Small intestine (tissue), 7 donors: ENCODE results near the gene TRIP4. TPM values are rescaled to one million over a fixed set of nuclear protein-coding genes. Genes with fewer than 3 reads are reported as not detected.
"Not testable (repeated sequence)": the region's sequence is repeated elsewhere in the genome, so short reads cannot be mapped to it uniquely, and the experiment has no call there.

Experiments
- DNase-seq, 2 donors: peaks; one replicate each; pipeline versions ENCODE4 v3.0.0 to v3.0.0-alpha.2; 2013
- FAIRE-seq: peaks from 2 replicates; lab custom pipeline; 2012; peaks lifted over from hg19 to GRCh38; lab: Jason Lieb, UNC
- H3K27ac ChIP-seq, 3 donors: one replicate each; pipeline ENCODE4 v1.5.1; 2013; ENCODE audit warnings: low read length in 2 of 3, mild to moderate bottlenecking in 2 of 3, control low read depth in 1 of 3, inconsistent platforms in 1 of 3, low read depth in 1 of 3, moderate library complexity in 1 of 3
- H3K27me3 ChIP-seq, 3 donors: one replicate each; pipeline ENCODE4 v1.6.1; 2013; ENCODE audit warnings: low read length in 3 of 3, inconsistent platforms in 1 of 3; ENCODE audit not compliant: control insufficient read depth in 3 of 3, insufficient read depth in 3 of 3
- H3K36me3 ChIP-seq, 3 donors: one replicate each; pipeline ENCODE4 v1.6.1; 2013; ENCODE audit warnings: low read length in 3 of 3, inconsistent platforms in 1 of 3, low read depth in 1 of 3, mild to moderate bottlenecking in 1 of 3, moderate library complexity in 1 of 3; ENCODE audit not compliant: control insufficient read depth in 3 of 3, insufficient read depth in 2 of 3
- H3K4me1 ChIP-seq, 3 donors: one replicate each; pipeline ENCODE4 v1.6.1; 2013; ENCODE audit warnings: low read length in 2 of 3, inconsistent platforms in 1 of 3, low read depth in 1 of 3, mild to moderate bottlenecking in 1 of 3, moderate library complexity in 1 of 3; ENCODE audit not compliant: control insufficient read depth in 3 of 3, insufficient read depth in 2 of 3
- H3K4me3 ChIP-seq, 3 donors: one replicate each; pipeline ENCODE4 v1.5.1; 2013; ENCODE audit warnings: low read length in 3 of 3, control low read depth in 1 of 3, inconsistent platforms in 1 of 3, low read depth in 1 of 3, mild to moderate bottlenecking in 1 of 3, moderate library complexity in 1 of 3
- H3K9me3 ChIP-seq, 2 donors: one replicate each; pipeline ENCODE4 v1.6.1; 2013; ENCODE audit warnings: low read depth in 1 of 2, low read length in 1 of 2; ENCODE audit not compliant: control insufficient read depth in 2 of 2, insufficient read depth in 1 of 2
- WGBS, 3 donors: extraction: QIAGEN DNeasy Blood & Tissue Kit; methylation state at CpG; one replicate each; pipeline ENCODE4 v1.1.7; 2013; 5-methylcytosine and 5-hydroxymethylcytosine counted together
- polyA plus RNA-seq, 4 donors: library from polyadenylated mRNA; stranded (reverse) in 3 of 4; unstranded in 1 of 4; fragments of 200-250 nt in 3 of 4; fragments of 120-200 nt in 1 of 4; gene quantifications; one replicate each; pipeline versions ENCODE4 v1.2.1 to v1.2.3, GENCODE V29; 2013
- donor health status: healthy with polysubstance abuse.
- donor health status: control.
- donor health status: control.
- donor health status: Bipolar disorder and iron deficiency.
- donor health status: healthy.

TRIP4 gene
- polyA plus RNA-seq, 4 donors, result 21.9 to 63.3 (median 30.7) TPM

- peaks cover 0 to 23% (median 0%) of the 10 kb centered on the region in 3 donors for H3K36me3 ChIP-seq
- not testable (repeated sequence) for DNase-seq, H3K4me1 ChIP-seq, H3K27ac ChIP-seq, FAIRE-seq, H3K4me3 ChIP-seq, H3K27me3 ChIP-seq, H3K9me3 ChIP-seq
- 95 to 99% (median 99%) methylated on average over 8 of the region's 8 CpGs for WGBS, 3 donors
These were observed 16.3 kb upstream of the TRIP4 start for GRCh38 chr15:64371383-64371782.

- no peak for FAIRE-seq
These were observed 14.3 kb upstream of the TRIP4 start for GRCh38 chr15:64373360-64373759.

GRCh38 chr15:64379216-64379960 is 8.2 kb upstream of the TRIP4 start:
- H3K9me3 ChIP-seq, result no peaks in the 10 kb centered on the region
- no peak overlapping the region for H3K27ac ChIP-seq
- H3K4me3 ChIP-seq, result no peak overlapping the region
- WGBS, 3 donors, result 62 to 68% (median 66%) methylated on average over 9 of the region's 9 CpGs
- peaks cover 0 to 10% (median 0%) of the 10 kb centered on the region in 3 donors for H3K36me3 ChIP-seq
- no peaks in the 10 kb centered on the region for H3K27me3 ChIP-seq
- no peak for DNase-seq
- no peak for FAIRE-seq
- peaks cover 0 to 2% (median 0%) of the 10 kb centered on the region in 3 donors for H3K4me1 ChIP-seq

More at GRCh38 chr15:64373360-64373759, 14.3 kb upstream of the TRIP4 start:
- WGBS, 3 donors, result 89 to 97% (median 94%) methylated on average over 8 of the region's 8 CpGs
- no peaks in the 10 kb centered on the region for H3K4me1 ChIP-seq
- no peaks in the 10 kb centered on the region for H3K27me3 ChIP-seq
- H3K27ac ChIP-seq, result no peak overlapping the region
- no peaks in the 10 kb centered on the region for H3K9me3 ChIP-seq
- H3K4me3 ChIP-seq, result no peak overlapping the region
- no peak for DNase-seq
- H3K36me3 ChIP-seq, result peaks cover 0 to 22% (median 0%) of the 10 kb centered on the region in 3 donors

- not testable (repeated sequence) for DNase-seq, FAIRE-seq, H3K27ac ChIP-seq, H3K4me1 ChIP-seq, H3K9me3 ChIP-seq, H3K27me3 ChIP-seq, H3K36me3 ChIP-seq
- peak overlapping the region in 2 of 3 donors; percentile 54 to 58 for H3K4me3 ChIP-seq
- WGBS, 3 donors, result 49 to 51% (median 51%) methylated on average over 11 of the region's 11 CpGs
These were observed 7.3 kb upstream of the TRIP4 start for GRCh38 chr15:64380130-64380870.

GRCh38 chr15:64381000-64381751 is 6.5 kb upstream of the TRIP4 start, which contains the start of gene PCLAF:
Gene PCLAF (minus strand): TSS chr15:64381441. CDS start chr15:64381371, 70 bp downstream.
- Histone ChIP-seq H3K4me1 (peaks cover 0 to 2% (median 0%) of the 10 kb centered on the region in 3 donors), H3K36me3 (peaks cover 0 to 4% (median 0%) of the 10 kb centered on the region in 3 donors), H3K4me3 (peak within 1 kb of the TSS; percentile 54 to 71 (median 58)), H3K9me3 (no peaks in the 10 kb centered on the region), H3K27me3 (no peaks in the 10 kb centered on the region), H3K27ac (no peak within 1 kb of the TSS)
- FAIRE-seq (no peak), DNase-seq (peak; percentile 93 to 96)
- 0 to 1% (median 1%) methylated on average over 37 to 38 of the region's 38 CpGs for WGBS, 3 donors

- no peak overlapping the region for H3K4me3 ChIP-seq
- H3K27ac ChIP-seq, result no peak overlapping the region
- no peaks in the 10 kb centered on the region for H3K27me3 ChIP-seq
- no peaks in the 10 kb centered on the region for H3K36me3 ChIP-seq
- WGBS, 3 donors, result 70 to 90% (median 81%) methylated on average over 2 of the region's 2 CpGs
- peaks cover 2 to 4% (median 4%) of the 10 kb centered on the region in 3 donors for H3K4me1 ChIP-seq
- FAIRE-seq (no peak), DNase-seq (no peak)
- no peaks in the 10 kb centered on the region for H3K9me3 ChIP-seq
These were observed 3.9 kb upstream of the TRIP4 start for GRCh38 chr15:64383760-64384159.

- FAIRE-seq (no peak), DNase-seq (no peak)
- H3K27ac ChIP-seq, result no peak overlapping the region
- no peak overlapping the region for H3K4me3 ChIP-seq
- peaks cover 0 to 2% of the 10 kb centered on the region in 2 donors for H3K9me3 ChIP-seq
- H3K36me3 ChIP-seq, result peaks cover 0 to 9% (median 0%) of the 10 kb centered on the region in 3 donors
- no peaks in the 10 kb centered on the region for H3K27me3 ChIP-seq
- 95 to 98% (median 97%) methylated on average over 7 of the region's 7 CpGs for WGBS, 3 donors
- peaks cover 2 to 8% (median 4%) of the 10 kb centered on the region in 3 donors for H3K4me1 ChIP-seq
These were observed 1.3 kb upstream of the TRIP4 start for GRCh38 chr15:64386291-64386690.

- H3K36me3 ChIP-seq, result peaks cover 0 to 18% (median 0%) of the 10 kb centered on the region in 3 donors
- H3K27ac ChIP-seq, result no peak overlapping the region
- peaks cover 2 to 8% (median 4%) of the 10 kb centered on the region in 3 donors for H3K4me1 ChIP-seq
- WGBS, 3 donors, result 83 to 90% (median 83%) methylated on average over 5 of the region's 5 CpGs
- H3K27me3 ChIP-seq, result no peaks in the 10 kb centered on the region
- no peak for DNase-seq
- H3K4me3 ChIP-seq, result peak overlapping the region in 1 of 3 donors; percentile 90
- peaks cover 0 to 2% of the 10 kb centered on the region in 2 donors for H3K9me3 ChIP-seq
- no peak for FAIRE-seq
These were observed 1.4 kb downstream of the TRIP4 start for GRCh38 chr15:64389036-64389435.
